Renal cortical epithelial cell (primary cell): ENCODE data around the gene AEN. TPM values are rescaled to one million over a fixed set of nuclear protein-coding genes. Genes with fewer than 3 reads are reported as not detected.

Source experiments
- DNase-seq: peaks from one replicate; pipeline ENCODE4 v3.0.0-alpha.2; 2011; ENCODE audit warnings: low read depth
- total RNA-seq: library from RNA; depleted of rRNA; stranded (reverse); fragments of >200 nt; gene quantifications from 2 replicates; pipeline ENCODE4 v1.2.3, GENCODE V29; 2014

AEN gene
- total RNA-seq, 1 donor from 2014 or later = 58.3 TPM

GRCh38 chr15:88664151-88664778 is 43.1 kb downstream of the AEN start:
- DNase-seq = no peak

GRCh38 chr15:88674661-88675060 is 53.5 kb downstream of the AEN start:
- no peak for DNase-seq

GRCh38 chr15:88678755-88679154 is 57.6 kb downstream of the AEN start:
- DNase-seq = no peak

- DNase-seq = no peak
Measured at GRCh38 chr15:88680241-88681001, 59.3 kb downstream of the AEN start.

- no peak for DNase-seq
Measured at GRCh38 chr15:88681610-88682221, 60.6 kb downstream of the AEN start.

Other genes starting within 250 kb of the AEN start
- 17.9 and 19.4 TPM in 2 replicates for gene MRPL46, start 154.0 kb upstream of the AEN start, total RNA-seq
- gene MRPS11, start 153.6 kb upstream of the AEN start, total RNA-seq = 28.1 and 35.4 TPM in 2 replicates
- gene DET1, start 74.7 kb upstream of the AEN start, total RNA-seq = 1.6 and 6.1 TPM in 2 replicates
- 2.1 and 9.4 TPM in 2 replicates for gene ISG20, start 17.7 kb downstream of the AEN start, total RNA-seq
- gene ACAN, start 182.1 kb downstream of the AEN start, total RNA-seq = under 0.01 TPM in 1 of 2 replicates, not detected in the other